ENCODE results near the gene CSNK2B. TPM values are rescaled to one million over a fixed set of nuclear protein-coding genes. Genes with fewer than 3 reads are reported as not detected.

Gene CSNK2B
- polyA plus RNA-seq, 3 donors = 147 to 227 (median 195) TPM

- Histone ChIP-seq H3K4me2 (replicated peaks; ENCODE audit: extremely low read depth, low read length, poor library complexity, severe bottlenecking) (no peak overlapping the region), H3K9ac (ENCODE audit: insufficient read depth, low read length, poor library complexity, severe bottlenecking) (no peak overlapping the region), H3K27me3 (ENCODE audit: control insufficient read depth in 2 of 2, insufficient read depth in 2 of 2, low read length in 2 of 2) (no peaks in the 10 kb centered on the region), H3K79me2 (ENCODE audit: insufficient read depth, low read length) (peaks cover 5% of the 10 kb centered on the region), H3K27ac (ENCODE audit: low read depth in 1 of 2, low read length in 2 of 2) (peak overlapping the region in 1 of 2 donors; percentile 7), H2AFZ (ENCODE audit: insufficient read depth, low read depth, low read length, poor library complexity, severe bottlenecking) (no peak overlapping the region), H4K20me1 (ENCODE audit: insufficient read depth, low read length) (peaks cover 90% of the 10 kb centered on the region), H3K36me3 (replicated peaks in 1 of 2; ENCODE audit: control insufficient read depth in 1 of 2, insufficient read depth in 2 of 2, low read length in 2 of 2) (peaks cover 94 to 99% of the 10 kb centered on the region in 2 donors), H3K9me3 (replicated peaks in 1 of 2; ENCODE audit: control insufficient read depth in 1 of 2, insufficient read depth in 1 of 2, low read length in 2 of 2) (no peaks in the 10 kb centered on the region), H3K4me3 (replicated peaks in 1 of 3; ENCODE audit: low read depth in 2 of 3, low read length in 3 of 3) (no peak overlapping the region), H3K4me1 (ENCODE audit: control insufficient read depth in 1 of 2, insufficient read depth in 2 of 2, low read length in 2 of 2) (no peaks in the 10 kb centered on the region)
- 70% methylated on average over 4 of the region's 10 CpGs for WGBS (ENCODE audit: insufficient coverage)
- Mint-ChIP-seq H3K9me3 (no peaks in the 10 kb centered on the region), H3K36me3 (peaks cover 82 to 97% of the 10 kb centered on the region in 2 donors), H3K4me3 (no peak overlapping the region), H3K27ac (peak overlapping the region in 4 of 7 donors; percentile 10 to 80 (median 44)), H3K27me3 (ENCODE audit: low read depth in 3 of 3) (no peaks in the 10 kb centered on the region), H3K4me1 (no peaks in the 10 kb centered on the region)
- no peak for DNase-seq
- intact Hi-C loops (cut with micrococcal nuclease) = no loop called here
- no peak for TF ChIP-seq CTCF (IDR thresholded peaks at IDR 0.05)
Observed at GRCh38 chr6:31639449-31639861, 26.4 kb upstream of the CSNK2B start.

GRCh38 chr6:31640612-31641011 lies 25.3 kb upstream of the CSNK2B start:
- H3K4me1 Mint-ChIP-seq = no peaks in the 10 kb centered on the region
- no peak overlapping the region for H3K4me3 ChIP-seq (replicated peaks in 1 of 3; ENCODE audit: low read depth in 2 of 3, low read length in 3 of 3)
- no peak for TF ChIP-seq CTCF (IDR thresholded peaks at IDR 0.05)
- H3K27ac ChIP-seq (ENCODE audit: low read depth in 1 of 2, low read length in 2 of 2) = peak overlapping the region in 1 of 2 donors; percentile 4
- H3K4me3 Mint-ChIP-seq = no peak overlapping the region
- H3K27me3 ChIP-seq (ENCODE audit: control insufficient read depth in 2 of 2, insufficient read depth in 2 of 2, low read length in 2 of 2) = no peaks in the 10 kb centered on the region
- no peak overlapping the region for H2AFZ ChIP-seq (ENCODE audit: insufficient read depth, low read depth, low read length, poor library complexity, severe bottlenecking)
- H4K20me1 ChIP-seq (ENCODE audit: insufficient read depth, low read length) = peaks cover 90% of the 10 kb centered on the region
- no peak for DNase-seq
- WGBS (ENCODE audit: insufficient coverage) = 82% methylated on average over 3 of the region's 6 CpGs
- no peak overlapping the region for H3K4me2 ChIP-seq (replicated peaks; ENCODE audit: extremely low read depth, low read length, poor library complexity, severe bottlenecking)
- H3K27ac Mint-ChIP-seq = peak overlapping the region in 2 of 7 donors; percentile 8 to 13
- peaks cover 94 to 99% of the 10 kb centered on the region in 2 donors for H3K36me3 ChIP-seq (replicated peaks in 1 of 2; ENCODE audit: control insufficient read depth in 1 of 2, insufficient read depth in 2 of 2, low read length in 2 of 2)
- H3K9me3 Mint-ChIP-seq = no peaks in the 10 kb centered on the region
- H3K9me3 ChIP-seq (replicated peaks in 1 of 2; ENCODE audit: control insufficient read depth in 1 of 2, insufficient read depth in 1 of 2, low read length in 2 of 2) = no peaks in the 10 kb centered on the region
- H3K4me1 ChIP-seq (ENCODE audit: control insufficient read depth in 1 of 2, insufficient read depth in 2 of 2, low read length in 2 of 2) = no peaks in the 10 kb centered on the region
- peaks cover 5% of the 10 kb centered on the region for H3K79me2 ChIP-seq (ENCODE audit: insufficient read depth, low read length)
- H3K36me3 Mint-ChIP-seq = peaks cover 82 to 97% of the 10 kb centered on the region in 2 donors
- no peaks in the 10 kb centered on the region for H3K27me3 Mint-ChIP-seq (ENCODE audit: low read depth in 3 of 3)
- no peak overlapping the region for H3K9ac ChIP-seq (ENCODE audit: insufficient read depth, low read length, poor library complexity, severe bottlenecking)
- intact Hi-C loops (cut with micrococcal nuclease) = no loop called here
